ENCODE data around the gene GRB10. TPM values are rescaled to one million over a fixed set of nuclear protein-coding genes. Genes with fewer than 3 reads are reported as not detected.

The GRB10 gene
- total and polyA plus RNA-seq, 2 of the 8 experiments (the other 6 are each of a cell fraction or from before 2014, with no cell fraction given) = 35.7 to 97.0 TPM

DNA sequence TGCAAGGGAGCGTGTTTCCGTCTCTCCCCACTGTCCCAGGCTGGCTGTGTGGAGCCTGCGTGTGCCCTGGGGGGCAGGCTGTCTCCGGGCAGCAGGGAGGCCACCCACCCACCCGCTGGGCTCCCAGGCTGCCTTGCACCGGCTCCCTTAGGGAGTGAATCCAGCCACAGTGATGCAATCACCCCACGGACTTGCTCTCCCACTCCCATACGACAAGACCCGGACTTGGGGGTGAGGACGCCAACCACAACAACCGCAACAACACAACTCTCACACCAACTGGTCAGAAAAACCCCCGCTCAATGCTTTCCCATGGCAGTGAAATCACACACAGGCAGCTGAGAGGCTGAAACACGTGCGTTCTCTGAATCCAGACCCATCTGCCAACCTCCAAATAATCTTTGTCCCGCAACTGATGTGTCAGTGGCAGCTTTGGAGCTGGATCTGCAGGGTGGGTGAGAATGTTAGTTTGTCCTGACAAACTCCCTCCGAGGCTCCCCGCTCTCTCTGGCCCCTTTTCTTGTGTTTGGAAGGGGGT lies 154.8 kb downstream of the GRB10 start:
- no peak overlapping the region for H3K14ac ChIP-seq (ENCODE audit: insufficient read length)
- ChIA-PET POLR2A (ENCODE audit: partially characterized antibody) (no interaction called here), CTCF (ENCODE audit: partially characterized antibody) (interaction anchor here (1.4 to 6.3 kb wide), 8 partner anchors 11 to 373 kb away, joined by 3 to 56 read pairs (median 6); no protein-coding TSS in a partner anchor)
- H2BK120ac ChIP-seq (replicated peaks; ENCODE audit: low read depth, low read length) = no peak overlapping the region
- H3K79me2 ChIP-seq (ENCODE audit: control insufficient read depth in 1 of 2, insufficient read depth in 2 of 2, low read length in 2 of 2) = peaks cover 0 to 36% of the 10 kb centered on the region in 2 experiments; a peak in 2 of 4 replicates
- no peak overlapping the region for H2BK15ac ChIP-seq (ENCODE audit: low read length)
- no peak overlapping the region for H3K27ac ChIP-seq (ENCODE audit: low read depth, low read length)
- no peak overlapping the region for H3K9ac ChIP-seq (replicated peaks in 1 of 4; ENCODE audit: extremely low read depth in 1 of 4, low read depth in 3 of 4, low read length in 3 of 4)
- H2BK12ac ChIP-seq (ENCODE audit: low read depth, low read length) = no peak overlapping the region; the same call in 1 of the 2 replicates
- FAIRE-seq (no peak), DNase-seq (ENCODE audit: low read depth in 1 of 2, low spot score in 2 of 2) (no peak)
- H4K8ac ChIP-seq (ENCODE audit: extremely low read depth, insufficient read depth, low read length) = peak overlapping the region; percentile 51; the same call in 1 of the 2 replicates
- H3K4me3 ChIP-seq (ENCODE audit: extremely low read depth in 1 of 4, insufficient read depth in 2 of 4, low read depth in 3 of 4, low read length in 4 of 4) = no peak overlapping the region
- H4K20me1 ChIP-seq (replicated peaks in 1 of 2; ENCODE audit: control insufficient read depth in 1 of 2, insufficient read depth in 2 of 2, low read length in 2 of 2) = peaks cover 6 to 8% of the 10 kb centered on the region in 2 experiments
- H3K4ac ChIP-seq (replicated peaks; ENCODE audit: insufficient read length, low read depth, low read length) = no peak overlapping the region
- no peak overlapping the region for H4K91ac ChIP-seq (replicated peaks; ENCODE audit: insufficient read length, low read length)
- no peak overlapping the region for H4K5ac ChIP-seq (ENCODE audit: insufficient read length, low read depth, low read length)
- H3K4me1 ChIP-seq (replicated peaks in 1 of 4; ENCODE audit: control insufficient read depth in 3 of 4, insufficient read depth in 4 of 4, low read length in 3 of 4) = peaks cover 4 to 22% (median 9%) of the 10 kb centered on the region in 4 experiments
- H2AK5ac ChIP-seq (ENCODE audit: low read depth, low read length) = no peak overlapping the region
- H2BK5ac ChIP-seq (ENCODE audit: low read depth, low read length) = no peak overlapping the region
- H2AFZ ChIP-seq (ENCODE audit: low read length) = no peak overlapping the region
- no peaks in the 10 kb centered on the region for H3K23me2 ChIP-seq (ENCODE audit: low read depth, low read length)
- no peak overlapping the region for H3K23ac ChIP-seq (ENCODE audit: insufficient read length)
- H3K79me1 ChIP-seq (ENCODE audit: low read depth, low read length) = peaks cover 5% of the 10 kb centered on the region; the same call in 1 of the 2 replicates
- H3K36me3 ChIP-seq (ENCODE audit: control insufficient read depth in 2 of 4, insufficient read depth in 4 of 4, low read length in 3 of 4) = peaks cover 2 to 8% (median 7%) of the 10 kb centered on the region in 4 experiments; a peak in 5 of 8 replicates
- WGBS, 2 experiments (ENCODE audit: extremely low coverage in 1 of 2, insufficient coverage in 1 of 2, insufficient read length in 1 of 2, insufficient replicate concordance in 2 of 2, low coverage in 1 of 2, low lambda C conversion rate in 2 of 2, missing lambda C conversion rate in 1 of 2) = 85% methylated on average over 17 of the region's 17 CpGs; no CpG with 5 or more reads in 1 of the 2 experiments
- H3K27me3 ChIP-seq (replicated peaks in 1 of 4; ENCODE audit: control insufficient read depth in 3 of 4, extremely low read depth in 1 of 4, insufficient read depth in 3 of 4, low read length in 3 of 4) = no peaks in the 10 kb centered on the region
- no peak overlapping the region for H3K18ac ChIP-seq (ENCODE audit: extremely low read depth, low read length)
- H3K56ac ChIP-seq (replicated peaks; ENCODE audit: insufficient read length, low read depth, low read length) = no peak overlapping the region
- no peak overlapping the region for H3K4me2 ChIP-seq (ENCODE audit: insufficient read depth in 1 of 2, low read depth in 2 of 2, low read length in 2 of 2)
- H3K9me3 ChIP-seq (ENCODE audit: insufficient read depth in 2 of 2, low read depth in 1 of 2, low read length in 1 of 2) = no peaks in the 10 kb centered on the region
- no peak overlapping the region for H2BK20ac ChIP-seq (ENCODE audit: low read length)
- TF ChIP-seq RNF2 (IDR thresholded peaks at IDR 0.05; ENCODE audit: borderline replicate concordance, low read depth, low read length, missing control alignments, poor library complexity, severe bottlenecking) (no peak), SIRT6 (IDR thresholded peaks at IDR 0.05; ENCODE audit: low read length) (no peak), NRF1 (IDR thresholded peaks at IDR 0.05; ENCODE audit: low read depth, low read length) (no peak), TBP (IDR thresholded peaks at IDR 0.05; ENCODE audit: low read depth, low read length) (no peak), KDM1A (IDR thresholded peaks at IDR 0.05; ENCODE audit: borderline replicate concordance, low read length) (no peak)

All from H1 (cell line).